OCI-LY7 (cell line): ENCODE results near the gene LRRFIP2.

ENCODE experiments used
- EZH2phosphoT487 ChIP-seq: fragments of 200-600 bp; sonication (generic); IDR thresholded peaks from 2 replicates; pipeline ENCODE4 v1.6.1; 2018; ENCODE audit warnings: low read depth, borderline replicate concordance, mild to moderate bottlenecking, mixed run types, antibody characterized with exemption, low read length, moderate library complexity, mixed read lengths
- TF ChIP-seq, protein P1 (sequence below): fragments of 200-600 bp; sonication (generic); conservative IDR thresholded peaks from 2 replicates; pipeline ENCODE4 v1.5.1; 2014; ENCODE audit warnings: mild to moderate bottlenecking, antibody characterized with exemption, low read length, moderate library complexity, mixed read lengths

DNA sequence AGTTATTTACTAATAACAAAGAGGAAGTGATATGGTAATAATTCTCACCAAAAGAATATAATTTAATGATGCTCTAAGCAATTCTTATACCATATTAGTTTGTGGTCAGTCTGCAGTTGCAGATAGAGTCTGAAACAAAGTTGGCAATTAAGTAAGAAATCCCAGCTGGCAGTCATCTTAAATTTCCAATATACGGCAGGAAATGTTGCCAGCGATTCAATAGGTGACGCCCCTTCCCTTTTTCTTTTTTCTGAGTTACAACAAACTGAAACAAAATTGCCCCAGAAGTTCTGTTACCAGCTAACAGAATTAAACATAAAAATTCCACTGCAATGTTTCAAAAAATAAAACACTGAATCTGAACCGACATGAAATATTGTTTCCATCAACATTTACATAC lies 26.7 kb downstream of the LRRFIP2 start:
- TF ChIP-seq, protein P1, sequence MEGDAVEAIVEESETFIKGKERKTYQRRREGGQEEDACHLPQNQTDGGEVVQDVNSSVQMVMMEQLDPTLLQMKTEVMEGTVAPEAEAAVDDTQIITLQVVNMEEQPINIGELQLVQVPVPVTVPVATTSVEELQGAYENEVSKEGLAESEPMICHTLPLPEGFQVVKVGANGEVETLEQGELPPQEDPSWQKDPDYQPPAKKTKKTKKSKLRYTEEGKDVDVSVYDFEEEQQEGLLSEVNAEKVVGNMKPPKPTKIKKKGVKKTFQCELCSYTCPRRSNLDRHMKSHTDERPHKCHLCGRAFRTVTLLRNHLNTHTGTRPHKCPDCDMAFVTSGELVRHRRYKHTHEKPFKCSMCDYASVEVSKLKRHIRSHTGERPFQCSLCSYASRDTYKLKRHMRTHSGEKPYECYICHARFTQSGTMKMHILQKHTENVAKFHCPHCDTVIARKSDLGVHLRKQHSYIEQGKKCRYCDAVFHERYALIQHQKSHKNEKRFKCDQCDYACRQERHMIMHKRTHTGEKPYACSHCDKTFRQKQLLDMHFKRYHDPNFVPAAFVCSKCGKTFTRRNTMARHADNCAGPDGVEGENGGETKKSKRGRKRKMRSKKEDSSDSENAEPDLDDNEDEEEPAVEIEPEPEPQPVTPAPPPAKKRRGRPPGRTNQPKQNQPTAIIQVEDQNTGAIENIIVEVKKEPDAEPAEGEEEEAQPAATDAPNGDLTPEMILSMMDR: no peak
- no peak for TF ChIP-seq EZH2phosphoT487
